Parathyroid adenoma (tissue), 2 donors: ENCODE results near the gene TM2D1.

Experiments used
- H2AFZ ChIP-seq: fragments of 300-600 bp; sonication (generic); one replicate; pipeline ENCODE4 v1.7.0; 2017; ENCODE audit warnings: antibody characterized with exemption, mild to moderate bottlenecking
- H3K27ac ChIP-seq: fragments of 300-600 bp; sonication (generic); one replicate; pipeline ENCODE4 v1.7.0; 2017
- H3K27me3 ChIP-seq: fragments of 300-600 bp; sonication (generic); one replicate; pipeline ENCODE4 v1.7.0; 2017; ENCODE audit warnings: low read length; ENCODE audit not compliant: control insufficient read depth, insufficient read depth
- H3K36me3 ChIP-seq: fragments of 300-600 bp; sonication (generic); one replicate; pipeline ENCODE4 v1.7.0; 2017; ENCODE audit warnings: low read length; ENCODE audit not compliant: control insufficient read depth, insufficient read depth
- H3K4me1 ChIP-seq: fragments of 300-600 bp; sonication (generic); one replicate; pipeline ENCODE4 v1.7.0; 2017; ENCODE audit warnings: control low read depth
- H3K4me2 ChIP-seq: fragments of 300-600 bp; sonication (generic); one replicate; pipeline ENCODE4 v1.7.0; 2017; ENCODE audit warnings: low read length
- H3K4me3 ChIP-seq: fragments of 300-600 bp; sonication (generic); one replicate; pipeline ENCODE4 v1.7.0; 2017; ENCODE audit warnings: low read depth, low read length
- H3K79me2 ChIP-seq: fragments of 300-600 bp; sonication (generic); one replicate; pipeline ENCODE4 v1.7.0; 2017; ENCODE audit warnings: control low read depth
- H3K9ac ChIP-seq: fragments of 300-600 bp; sonication (generic); one replicate; pipeline ENCODE4 v1.7.0; 2017; ENCODE audit warnings: mild to moderate bottlenecking
- H3K9me3 ChIP-seq: fragments of 300-600 bp; sonication (generic); one replicate; pipeline ENCODE4 v1.7.0; 2017; ENCODE audit warnings: low read length; ENCODE audit not compliant: control insufficient read depth
- TF ChIP-seq, protein P1 (sequence below): fragments of 300-600 bp; sonication (generic); IDR thresholded peaks from one replicate; pipeline ENCODE4 v1.7.0; 2017; ENCODE audit warnings: antibody characterized with exemption, mild to moderate bottlenecking
- donor health status: primary hyperparathyroidism.

Gene TM2D1

DNA sequence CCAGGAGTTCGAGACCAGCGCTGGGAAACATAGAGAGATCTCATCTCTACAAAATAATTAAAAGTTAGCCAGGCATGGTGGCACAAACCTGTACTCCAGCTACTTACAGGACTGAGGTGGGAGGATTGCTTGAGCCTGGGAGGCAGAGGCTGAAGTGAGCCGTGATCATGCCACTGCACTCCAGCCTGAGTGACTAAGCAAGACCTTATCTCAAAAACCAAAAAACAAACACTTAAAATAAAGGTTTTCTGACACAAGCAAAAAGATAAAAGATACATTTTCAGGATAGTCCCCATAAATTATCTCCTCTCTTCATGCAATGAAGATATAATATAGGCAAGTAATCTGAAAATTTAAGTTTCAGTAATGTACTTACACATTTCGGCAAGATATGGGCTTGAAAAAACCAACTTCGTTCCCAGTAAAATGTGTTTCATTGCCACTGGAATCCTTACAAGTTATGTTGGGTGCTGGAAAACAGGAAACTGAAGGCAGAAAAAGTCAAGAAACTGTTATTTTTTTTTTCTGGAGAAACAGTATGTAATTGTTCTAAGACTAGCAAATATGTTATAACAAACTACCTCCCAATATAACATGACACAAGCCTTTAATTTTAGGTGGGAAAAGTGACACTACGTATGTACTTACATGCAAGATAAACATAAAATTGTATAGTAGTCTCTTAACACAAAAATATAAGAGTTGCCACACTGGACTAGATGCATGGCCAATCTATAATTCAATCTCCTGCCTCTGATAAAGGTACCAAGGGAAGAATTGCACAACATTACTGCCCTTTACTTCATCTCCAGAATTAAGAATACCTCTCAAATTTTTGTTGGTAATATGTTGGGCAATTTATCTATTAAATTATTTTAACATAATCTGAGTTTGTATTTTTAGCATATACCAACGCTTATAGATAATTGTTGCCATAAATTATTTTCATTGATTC is 15.7 kb downstream of the TM2D1 start:
- TF ChIP-seq, protein P1, sequence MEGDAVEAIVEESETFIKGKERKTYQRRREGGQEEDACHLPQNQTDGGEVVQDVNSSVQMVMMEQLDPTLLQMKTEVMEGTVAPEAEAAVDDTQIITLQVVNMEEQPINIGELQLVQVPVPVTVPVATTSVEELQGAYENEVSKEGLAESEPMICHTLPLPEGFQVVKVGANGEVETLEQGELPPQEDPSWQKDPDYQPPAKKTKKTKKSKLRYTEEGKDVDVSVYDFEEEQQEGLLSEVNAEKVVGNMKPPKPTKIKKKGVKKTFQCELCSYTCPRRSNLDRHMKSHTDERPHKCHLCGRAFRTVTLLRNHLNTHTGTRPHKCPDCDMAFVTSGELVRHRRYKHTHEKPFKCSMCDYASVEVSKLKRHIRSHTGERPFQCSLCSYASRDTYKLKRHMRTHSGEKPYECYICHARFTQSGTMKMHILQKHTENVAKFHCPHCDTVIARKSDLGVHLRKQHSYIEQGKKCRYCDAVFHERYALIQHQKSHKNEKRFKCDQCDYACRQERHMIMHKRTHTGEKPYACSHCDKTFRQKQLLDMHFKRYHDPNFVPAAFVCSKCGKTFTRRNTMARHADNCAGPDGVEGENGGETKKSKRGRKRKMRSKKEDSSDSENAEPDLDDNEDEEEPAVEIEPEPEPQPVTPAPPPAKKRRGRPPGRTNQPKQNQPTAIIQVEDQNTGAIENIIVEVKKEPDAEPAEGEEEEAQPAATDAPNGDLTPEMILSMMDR = no peak
- no peaks in the 10 kb centered on the region for H3K9me3 ChIP-seq
- no peaks in the 10 kb centered on the region for H3K4me1 ChIP-seq
- H3K4me2 ChIP-seq = no peak overlapping the region
- no peak overlapping the region for H3K27ac ChIP-seq
- H3K79me2 ChIP-seq = no peaks in the 10 kb centered on the region
- no peak overlapping the region for H3K9ac ChIP-seq
- H3K36me3 ChIP-seq = no peaks in the 10 kb centered on the region
- H3K27me3 ChIP-seq = no peaks in the 10 kb centered on the region
- no peak overlapping the region for H3K4me3 ChIP-seq
- no peak overlapping the region for H2AFZ ChIP-seq

DNA sequence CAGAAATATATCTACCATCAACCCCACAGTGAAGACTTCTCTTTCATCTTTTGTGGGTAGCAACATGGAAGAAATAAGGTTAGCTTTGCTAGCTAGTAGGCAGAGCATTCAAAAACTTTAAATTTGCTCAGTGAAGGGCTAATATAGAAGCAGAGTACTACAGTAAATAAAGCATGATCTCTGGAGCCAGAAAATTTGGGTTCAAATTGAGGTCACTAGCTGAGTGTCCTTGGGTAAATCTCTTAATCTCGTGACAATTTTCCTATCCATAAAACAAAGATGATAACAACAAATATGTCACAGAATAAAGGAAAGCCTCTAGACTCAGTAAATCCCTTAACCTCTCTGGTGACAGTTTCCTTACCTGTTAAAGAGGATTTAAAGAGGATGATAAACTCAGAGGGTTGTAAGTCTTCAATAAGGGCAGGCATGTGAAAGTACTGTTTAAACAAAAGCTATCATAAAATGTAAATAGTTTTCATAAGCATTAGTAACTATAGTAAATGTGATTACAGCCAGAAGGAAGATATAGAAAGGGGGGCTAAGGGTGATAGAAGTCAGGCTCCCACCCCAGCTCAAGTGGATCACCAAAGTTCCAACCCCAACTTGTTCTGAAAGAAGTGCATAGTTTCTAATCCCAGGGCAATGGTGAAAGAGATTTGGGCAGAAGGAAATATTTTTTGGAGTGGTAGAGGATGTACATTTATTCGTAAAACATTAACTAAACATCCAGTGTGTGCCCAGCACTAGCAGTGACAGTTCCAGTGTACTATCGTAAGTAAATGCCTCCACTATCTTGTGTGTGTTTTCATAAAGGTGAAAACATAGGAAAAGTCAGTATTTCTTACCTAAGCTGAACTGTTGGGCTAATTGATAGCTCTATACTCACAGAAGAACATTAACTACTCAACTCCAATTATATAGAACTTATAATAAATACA is 24.8 kb downstream of the TM2D1 start:
- Histone ChIP-seq H3K27ac (no peak overlapping the region), H2AFZ (no peak overlapping the region), H3K79me2 (no peaks in the 10 kb centered on the region), H3K4me1 (no peaks in the 10 kb centered on the region), H3K9ac (no peak overlapping the region), H3K36me3 (no peaks in the 10 kb centered on the region), H3K4me3 (no peak overlapping the region), H3K4me2 (no peak overlapping the region), H3K27me3 (no peaks in the 10 kb centered on the region), H3K9me3 (no peaks in the 10 kb centered on the region)
- TF ChIP-seq, protein P1 = no peak

DNA sequence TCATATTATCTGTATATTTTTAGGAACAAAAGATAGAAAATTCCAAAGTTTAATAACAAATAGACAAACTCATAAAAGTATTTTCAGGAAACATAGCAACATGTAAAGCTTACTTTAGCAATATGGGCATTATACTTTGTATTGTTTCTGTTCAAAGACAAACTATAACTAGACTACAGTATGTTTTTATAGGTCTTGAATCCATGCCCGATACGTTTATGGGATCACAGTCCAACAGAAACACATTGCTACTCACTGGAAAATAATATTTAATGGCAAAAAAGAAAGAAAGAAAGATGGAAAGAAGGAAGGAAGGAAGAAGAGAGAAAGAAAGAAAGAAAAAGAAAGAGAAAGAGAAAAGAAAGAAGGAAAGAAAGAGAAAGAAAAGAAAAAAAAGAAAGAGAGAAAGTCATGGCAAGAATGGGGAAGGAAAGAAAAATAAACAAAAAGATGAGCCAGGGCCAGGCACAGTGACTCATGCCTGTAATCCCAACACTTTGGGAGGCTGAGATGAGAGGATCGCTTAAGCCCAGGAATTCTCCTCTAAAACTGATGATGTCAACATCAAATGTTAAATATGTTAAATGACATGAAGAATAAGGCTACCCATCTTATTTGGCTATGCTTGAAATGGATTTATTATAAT is 32.7 kb downstream of the TM2D1 start:
- Histone ChIP-seq H3K9me3 (no peaks in the 10 kb centered on the region), H3K4me3 (no peak overlapping the region), H2AFZ (no peak overlapping the region), H3K9ac (no peak overlapping the region), H3K36me3 (no peaks in the 10 kb centered on the region), H3K4me1 (no peaks in the 10 kb centered on the region), H3K79me2 (no peaks in the 10 kb centered on the region), H3K27ac (no peak overlapping the region), H3K4me2 (no peak overlapping the region), H3K27me3 (no peaks in the 10 kb centered on the region)
- TF ChIP-seq, protein P1 = no peak

DNA sequence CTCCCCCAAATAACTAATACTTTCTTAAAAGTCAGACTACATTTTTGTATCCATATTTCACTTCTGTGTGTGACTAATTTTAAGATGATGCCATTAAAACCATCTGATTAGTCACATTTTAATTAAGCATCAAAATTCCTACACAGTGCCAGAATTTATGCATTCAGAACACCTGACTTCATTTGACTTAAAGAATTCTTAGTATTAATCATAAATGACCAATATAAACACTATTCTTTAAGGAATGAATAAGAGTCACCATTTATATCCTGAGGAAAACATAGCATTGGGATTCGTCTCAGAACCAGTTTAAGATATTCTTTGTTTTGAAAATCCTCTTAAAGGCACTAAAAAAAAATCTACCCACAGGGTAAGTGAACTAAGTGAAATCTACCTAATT is 37.0 kb downstream of the TM2D1 start:
- Histone ChIP-seq H3K9me3 (no peaks in the 10 kb centered on the region), H2AFZ (no peak overlapping the region), H3K79me2 (no peaks in the 10 kb centered on the region), H3K9ac (no peak overlapping the region), H3K4me1 (no peaks in the 10 kb centered on the region), H3K4me3 (no peak overlapping the region), H3K27me3 (no peaks in the 10 kb centered on the region), H3K36me3 (no peaks in the 10 kb centered on the region), H3K4me2 (no peak overlapping the region), H3K27ac (no peak overlapping the region)
- TF ChIP-seq, protein P1 = no peak
